RWPE2 (cell line): Measurements from ENCODE around the gene ADIRF.
"Not testable (repeated sequence)": the region's sequence is repeated elsewhere in the genome, so short reads cannot be mapped to it uniquely, and the experiment has no call there.

Experiments used
- ATAC-seq: fragments of 200-7000 bp; cut with Tn5 transposase; 3 replicates; pipeline ENCODE4 v1.9.1; 2021; ENCODE audit warnings: low read depth
- DNase-seq: peaks from one replicate; pipeline ENCODE4 v3.0.0-alpha.2; 2020; ENCODE audit warnings: low spot score
- H3K27ac ChIP-seq: fragments of 450-650 bp; 2 replicates; pipeline ENCODE4 v1.5.1; 2017; ENCODE audit warnings: mild to moderate bottlenecking; ENCODE audit not compliant: poor library complexity, severe bottlenecking
- H3K27me3 ChIP-seq: fragments of 250-450 bp; sonication (Bioruptor Pico); 2 replicates; pipeline ENCODE4 v1.5.1; 2021; ENCODE audit warnings: mild to moderate bottlenecking, moderate library complexity; ENCODE audit not compliant: insufficient read depth, poor library complexity, severe bottlenecking
- H3K36me3 ChIP-seq: fragments of 250-450 bp; sonication (Bioruptor Pico); 2 replicates; pipeline ENCODE4 v1.5.1; 2020; ENCODE audit warnings: low read depth, mild to moderate bottlenecking, moderate library complexity
- H3K4me1 ChIP-seq: fragments of 250-450 bp; sonication (Bioruptor Pico); 2 replicates; pipeline ENCODE4 v1.5.1; 2021; ENCODE audit warnings: mild to moderate bottlenecking, moderate library complexity; ENCODE audit not compliant: insufficient read depth, poor library complexity, severe bottlenecking
- H3K4me3 ChIP-seq: fragments of 250-450 bp; sonication (Bioruptor Pico); 2 replicates; pipeline ENCODE4 v1.5.1; 2021; ENCODE audit warnings: mild to moderate bottlenecking, moderate library complexity; ENCODE audit not compliant: severe bottlenecking
- H3K9me3 ChIP-seq: fragments of 250-450 bp; sonication (Bioruptor Pico); 2 replicates; pipeline ENCODE4 v1.5.1; 2021; ENCODE audit warnings: mild to moderate bottlenecking, moderate library complexity; ENCODE audit not compliant: severe bottlenecking
- CTCF ChIP-seq: fragments of 450-650 bp; IDR thresholded peaks from one replicate; pipeline ENCODE4 v1.5.1; 2017; ENCODE audit warnings: mild to moderate bottlenecking, moderate library complexity; ENCODE audit not compliant: poor library complexity, severe bottlenecking

Gene ADIRF

GRCh38 chr10:86945361-86946212, 22.7 kb upstream of the ADIRF start:
- Histone ChIP-seq H3K4me1 (no peaks in the 10 kb centered on the region), H3K9me3 (no peaks in the 10 kb centered on the region), H3K27me3 (no peaks in the 10 kb centered on the region), H3K36me3 (no peaks in the 10 kb centered on the region), H3K27ac (no peak overlapping the region), H3K4me3 (no peak overlapping the region)
- ATAC-seq (peak; percentile 59), DNase-seq (peak; percentile 49)
- TF ChIP-seq CTCF = peak; percentile 24

- no peak for ATAC-seq
- H3K4me1 ChIP-seq = no peaks in the 10 kb centered on the region
- no peak overlapping the region for H3K4me3 ChIP-seq
- no peak for TF ChIP-seq CTCF
- H3K36me3 ChIP-seq = no peaks in the 10 kb centered on the region
- no peak overlapping the region for H3K27ac ChIP-seq
- H3K27me3 ChIP-seq = no peaks in the 10 kb centered on the region
- peak; percentile 40 for DNase-seq
- no peaks in the 10 kb centered on the region for H3K9me3 ChIP-seq
These were observed 21.8 kb upstream of the ADIRF start for GRCh38 chr10:86946213-86947155.

- ATAC-seq, H3K27ac ChIP-seq, H3K4me1 ChIP-seq, H3K36me3 ChIP-seq, H3K9me3 ChIP-seq, DNase-seq, H3K27me3 ChIP-seq, H3K4me3 ChIP-seq: not testable (repeated sequence)
These were observed 20.5 kb upstream of the ADIRF start for GRCh38 chr10:86947806-86948205.

- no peak overlapping the region for H3K27ac ChIP-seq
- ATAC-seq = no peak
- no peak for DNase-seq
- H3K27me3 ChIP-seq = no peaks in the 10 kb centered on the region
- H3K4me3 ChIP-seq = no peak overlapping the region
- TF ChIP-seq CTCF = no peak
- H3K4me1 ChIP-seq = no peaks in the 10 kb centered on the region
- H3K9me3 ChIP-seq = no peaks in the 10 kb centered on the region
- no peaks in the 10 kb centered on the region for H3K36me3 ChIP-seq
These were observed 17.9 kb upstream of the ADIRF start for GRCh38 chr10:86950349-86950748.

GRCh38 chr10:86951184-86951761, 17.0 kb upstream of the ADIRF start:
- no peaks in the 10 kb centered on the region for H3K9me3 ChIP-seq
- H3K27ac ChIP-seq = no peak overlapping the region
- ATAC-seq (no peak), DNase-seq (no peak)
- H3K4me3 ChIP-seq = no peak overlapping the region
- no peaks in the 10 kb centered on the region for H3K4me1 ChIP-seq
- no peaks in the 10 kb centered on the region for H3K27me3 ChIP-seq
- H3K36me3 ChIP-seq = no peaks in the 10 kb centered on the region
- no peak for TF ChIP-seq CTCF
